Skin epidermis (tissue), 12 donors: ENCODE measurements around the gene CHKB.
"Not testable (repeated sequence)": the region's sequence is repeated elsewhere in the genome, so short reads cannot be mapped to it uniquely, and the experiment has no call there.

Experiments used
- H3K27ac ChIP-seq, 21 experiments: fragments of 200-600 bp; sonication (generic) in 11 of 21; one replicate each; pipeline ENCODE4 v1.5.0; 2020; ENCODE audit warnings: mild to moderate bottlenecking in 3 of 21, inconsistent platforms in 2 of 21, moderate library complexity in 2 of 21
- H3K4me3 ChIP-seq, 7 experiments: fragments of 200-600 bp; sonication (generic) in 2 of 7; one replicate each; pipeline ENCODE4 v1.5.0; 2020; ENCODE audit warnings: inconsistent platforms in 2 of 7, mild to moderate bottlenecking in 2 of 7, moderate library complexity in 1 of 7

Gene CHKB

DNA sequence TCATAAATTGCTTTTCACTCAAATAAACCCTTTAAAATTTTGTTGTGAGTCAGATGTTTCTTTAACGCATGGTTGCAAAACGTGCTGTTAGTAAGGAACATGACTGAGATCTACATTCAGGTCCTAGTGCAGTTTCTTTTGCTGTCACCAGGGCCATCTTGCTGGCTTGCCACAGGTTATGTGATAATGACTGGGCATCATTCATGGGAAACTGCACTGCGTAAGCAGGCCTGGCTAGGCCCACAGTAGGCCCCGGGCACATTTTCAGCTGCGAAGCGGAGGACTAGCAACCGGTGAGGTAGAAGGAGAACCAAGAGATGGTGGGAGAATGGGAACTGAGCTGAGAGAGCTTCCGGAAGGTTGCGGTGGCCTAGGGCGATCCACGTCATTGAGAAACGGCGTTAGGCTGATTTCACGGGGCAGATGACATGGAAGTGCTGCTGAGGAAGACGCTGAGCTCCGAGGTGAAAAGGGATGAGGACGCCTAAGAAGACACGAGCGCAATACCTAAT, 40.2 kb downstream of the CHKB start:
- Histone ChIP-seq H3K27ac (peak overlapping the region; percentile 15 to 100 (median 97)), H3K4me3 (no peak overlapping the region)

DNA sequence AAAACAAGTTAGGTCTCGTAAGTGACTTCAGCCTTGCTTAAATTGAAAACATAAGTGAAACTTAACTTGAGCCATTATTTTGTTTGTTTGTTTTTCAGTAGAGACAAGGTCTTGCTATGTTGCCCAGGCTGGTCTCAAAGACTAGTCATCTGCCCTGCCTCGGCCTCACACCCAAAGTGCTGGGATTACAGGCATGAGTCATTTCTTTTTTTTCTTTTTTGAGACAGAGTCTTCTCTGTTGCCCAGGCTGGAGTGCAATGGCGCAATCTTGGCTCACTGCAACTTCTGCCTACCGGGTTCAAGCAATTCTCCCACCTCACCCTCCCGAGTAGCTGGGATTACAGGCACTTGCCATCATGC, 41.0 kb downstream of the CHKB start:
- peak overlapping the region; percentile 82 to 100 (median 97) for H3K27ac ChIP-seq
- H3K4me3 ChIP-seq = not testable (repeated sequence)

DNA sequence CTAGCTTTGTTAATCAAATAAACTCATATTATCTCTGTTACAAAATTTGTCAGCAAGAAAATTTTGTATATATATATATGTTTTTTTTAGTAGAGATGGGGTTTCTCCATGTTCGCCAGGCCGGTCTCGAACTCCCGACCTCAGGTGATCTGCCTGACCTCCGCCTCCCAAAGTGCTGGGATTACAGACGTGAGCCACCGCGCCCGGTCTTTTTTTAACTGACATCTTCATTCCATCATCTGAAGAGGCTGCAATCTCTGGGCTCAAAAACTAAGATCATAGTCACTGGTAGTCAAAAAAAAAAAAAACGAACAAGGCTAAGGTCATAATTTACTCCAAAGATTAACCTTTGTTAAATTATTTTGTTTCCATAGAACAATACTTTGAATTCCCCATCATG, 42.3 kb downstream of the CHKB start:
- H3K27ac ChIP-seq = peak overlapping the region in 20 of 21 experiments; percentile 85 to 100 (median 97)
- H3K4me3 ChIP-seq = no peak overlapping the region

DNA sequence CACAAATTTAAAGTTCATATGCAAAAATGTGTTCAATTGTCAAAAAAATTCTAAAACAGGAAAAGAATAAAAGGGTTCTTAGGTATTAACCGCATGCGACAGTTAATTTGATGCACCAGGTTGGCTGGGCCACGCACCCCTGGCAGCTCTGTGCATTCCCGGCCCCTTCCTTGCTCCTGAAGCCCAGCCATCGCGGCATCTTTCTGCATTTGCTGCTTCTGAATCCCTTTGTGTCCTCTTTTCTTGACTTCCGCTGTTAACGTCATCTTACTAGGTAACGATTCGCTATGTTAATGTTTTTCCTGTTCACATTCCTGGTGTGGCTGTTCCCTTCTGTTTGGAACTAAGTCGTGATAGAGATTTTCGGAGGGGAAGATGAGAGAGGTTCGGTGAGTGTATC, 44.9 kb downstream of the CHKB start:
- H3K4me3 ChIP-seq = no peak overlapping the region
- H3K27ac ChIP-seq = peak overlapping the region in 20 of 21 experiments; percentile 85 to 100 (median 97)

DNA sequence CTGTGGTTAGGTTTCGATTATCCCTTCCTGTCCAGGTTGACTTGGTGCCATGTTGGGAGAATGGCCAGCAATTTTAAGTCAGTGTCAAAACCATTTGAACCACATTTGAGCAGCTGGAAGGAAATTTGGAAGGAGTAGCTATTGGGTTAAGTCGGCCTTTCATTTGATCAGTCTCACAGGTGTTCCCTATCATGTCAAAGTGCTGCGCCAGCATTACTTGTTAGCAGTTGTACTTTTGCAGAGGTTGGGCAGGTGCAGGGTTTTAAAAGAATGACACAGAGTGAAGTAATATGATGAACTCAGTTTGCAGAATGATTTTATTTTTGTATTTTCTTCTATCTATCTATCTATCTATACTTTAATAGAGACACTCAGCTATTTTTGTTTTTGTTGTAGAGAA, 46.4 kb downstream of the CHKB start:
- peak overlapping the region in 12 of 21 experiments; percentile 25 to 100 (median 97) for H3K27ac ChIP-seq
- H3K4me3 ChIP-seq = no peak overlapping the region

DNA sequence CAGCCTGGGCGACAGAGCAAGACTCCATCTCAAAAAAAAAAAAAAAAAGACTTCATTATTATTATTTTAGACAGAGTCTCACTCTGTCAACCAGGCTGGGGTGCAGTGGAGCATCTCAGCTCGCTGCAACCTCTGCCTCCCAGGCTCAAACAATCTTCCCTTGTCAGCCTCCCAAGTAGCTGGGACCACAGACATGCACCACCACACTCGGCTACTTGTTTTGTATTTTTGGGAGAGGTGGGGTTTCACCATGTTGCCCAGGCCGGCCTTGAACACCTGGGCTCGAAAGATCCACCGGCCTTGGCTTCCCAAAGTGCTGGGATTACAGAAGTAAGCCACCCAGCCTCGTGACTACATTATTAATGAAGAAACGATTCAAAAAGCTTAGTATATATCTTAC, 47.5 kb downstream of the CHKB start:
- no peak overlapping the region for H3K4me3 ChIP-seq
- peak overlapping the region in 9 of 21 experiments; percentile 15 to 100 (median 98) for H3K27ac ChIP-seq

DNA sequence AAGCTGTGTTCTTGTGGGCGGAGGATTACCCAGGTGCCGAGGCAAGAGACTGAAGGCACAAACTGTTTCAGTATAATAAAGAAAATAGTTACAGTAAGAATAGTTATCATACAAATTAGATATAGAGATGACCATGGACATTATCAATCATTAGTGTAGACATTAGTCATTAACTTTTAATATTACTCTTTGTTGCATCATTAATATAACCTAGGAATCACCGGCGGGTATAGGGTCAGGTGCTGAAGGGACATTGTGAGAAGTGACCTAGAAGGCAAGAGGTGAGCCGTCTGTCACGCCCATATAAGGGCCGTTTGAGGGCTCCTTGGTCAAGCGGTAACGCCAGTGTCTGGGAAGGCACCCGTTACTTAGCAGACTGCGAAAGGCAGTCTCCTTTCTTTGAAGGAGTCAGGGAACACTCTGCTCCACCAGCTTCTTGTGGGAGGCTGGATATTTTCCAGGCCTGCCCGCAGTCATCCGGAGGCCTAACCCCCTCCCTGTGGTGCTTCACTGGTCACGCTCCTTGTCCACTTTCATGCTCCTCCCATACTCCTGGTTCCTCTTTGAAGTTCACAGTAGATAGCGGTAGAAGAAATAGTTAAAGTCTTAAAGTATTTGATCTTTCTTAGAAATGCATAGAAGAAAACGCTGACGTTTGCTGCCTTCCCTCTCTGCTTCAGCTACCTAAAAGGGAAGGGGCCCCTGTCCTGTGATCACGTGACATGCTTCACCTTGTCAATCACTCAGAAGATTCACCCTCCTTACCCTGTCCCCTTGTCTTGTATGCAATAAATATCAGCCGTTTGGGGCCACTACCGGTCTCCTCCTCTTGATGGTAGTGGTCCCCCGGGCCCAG, 48.6 kb downstream of the CHKB start:
- peak overlapping the region in 19 of 21 experiments; percentile 27 to 100 (median 99) for H3K27ac ChIP-seq

DNA sequence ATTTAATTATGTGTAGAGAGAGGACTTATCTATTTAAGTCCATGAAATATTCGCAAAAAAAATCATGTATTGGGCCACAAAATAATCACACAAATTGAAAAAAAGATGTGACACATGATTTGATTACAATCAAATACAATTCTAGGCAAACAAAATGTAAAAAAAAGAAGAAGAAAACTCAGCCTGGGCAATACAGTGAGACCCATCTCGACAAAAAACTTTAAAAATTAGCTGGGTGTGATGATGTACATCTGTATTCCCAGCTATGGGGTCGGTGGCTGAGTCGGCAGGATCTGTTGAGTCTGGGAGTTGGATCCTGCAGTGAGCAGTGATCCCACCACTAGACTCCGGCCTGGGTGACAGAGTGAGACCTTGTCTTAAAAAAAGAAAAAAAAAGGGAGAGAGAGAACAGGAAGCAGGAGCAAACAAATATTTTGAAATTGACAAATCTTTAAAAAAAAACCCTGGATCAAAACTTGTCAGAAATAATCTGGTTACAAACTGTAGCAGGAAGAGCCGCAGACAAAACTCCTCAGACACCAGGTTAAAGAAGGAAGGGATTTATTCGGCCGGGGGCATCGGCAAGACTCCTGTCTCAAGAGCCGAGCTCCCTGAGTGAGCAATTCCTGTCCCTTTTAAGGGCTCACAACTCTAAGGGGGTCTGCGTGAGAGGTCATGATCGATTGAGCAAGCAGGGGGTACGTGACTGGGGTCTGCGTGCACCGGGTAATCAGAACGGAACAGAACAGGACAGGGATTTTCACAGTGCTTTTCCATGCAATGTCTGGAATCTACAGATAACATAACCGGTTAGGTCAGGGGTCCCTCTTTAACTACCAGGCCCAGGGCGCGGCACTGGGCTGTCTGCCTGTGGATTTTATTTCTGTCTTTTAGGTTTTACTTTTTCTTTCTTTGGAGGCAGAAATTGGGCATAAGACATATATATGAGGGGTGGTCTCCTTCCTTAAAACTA, 49.5 kb downstream of the CHKB start:
- peak overlapping the region in 4 of 7 experiments; percentile 64 to 84 (median 70) for H3K4me3 ChIP-seq
- peak overlapping the region; percentile 8 to 100 (median 99) for H3K27ac ChIP-seq

More for the DNA sequence above, 48.6 kb downstream of the CHKB start:
- H3K4me3 ChIP-seq = not testable (repeated sequence)

DNA sequence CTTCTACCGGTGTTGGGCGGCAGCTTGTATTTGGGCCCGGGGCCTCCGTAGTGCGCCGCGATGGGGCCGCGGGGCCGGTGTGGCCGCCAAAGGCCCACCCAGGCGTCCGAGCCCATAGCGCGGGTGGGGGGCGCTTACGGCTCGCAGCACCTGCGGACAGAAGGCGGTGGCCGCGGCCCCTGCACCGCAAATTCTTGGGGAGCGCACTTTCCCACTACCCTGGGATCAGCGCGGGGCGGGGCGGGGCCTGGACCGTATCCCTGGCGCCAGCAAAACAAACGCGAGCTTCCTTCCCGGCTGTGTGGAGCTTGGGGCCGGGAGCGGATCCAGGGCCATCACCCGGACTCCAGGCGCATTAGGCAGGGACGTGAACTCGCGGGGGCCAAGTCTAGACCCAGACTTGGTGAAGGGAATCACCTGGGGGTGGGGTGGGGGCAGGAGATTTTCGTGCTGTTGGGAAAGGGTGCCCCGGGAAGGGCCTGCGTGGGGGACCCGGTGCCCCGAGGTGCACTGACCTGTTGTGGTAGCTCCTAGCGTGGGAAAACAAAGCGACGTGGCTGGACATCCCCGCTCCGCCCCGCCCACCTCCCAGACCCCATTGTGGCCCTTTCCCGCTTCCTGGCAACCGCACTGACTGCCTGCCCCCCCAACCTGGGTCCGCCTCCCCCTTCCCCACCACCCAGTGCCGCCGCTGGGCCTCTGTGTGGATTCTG, 50.5 kb downstream of the CHKB start:
- peak overlapping the region; percentile 54 to 87 (median 67) for H3K4me3 ChIP-seq
- peak overlapping the region; percentile 91 to 100 (median 99) for H3K27ac ChIP-seq

DNA sequence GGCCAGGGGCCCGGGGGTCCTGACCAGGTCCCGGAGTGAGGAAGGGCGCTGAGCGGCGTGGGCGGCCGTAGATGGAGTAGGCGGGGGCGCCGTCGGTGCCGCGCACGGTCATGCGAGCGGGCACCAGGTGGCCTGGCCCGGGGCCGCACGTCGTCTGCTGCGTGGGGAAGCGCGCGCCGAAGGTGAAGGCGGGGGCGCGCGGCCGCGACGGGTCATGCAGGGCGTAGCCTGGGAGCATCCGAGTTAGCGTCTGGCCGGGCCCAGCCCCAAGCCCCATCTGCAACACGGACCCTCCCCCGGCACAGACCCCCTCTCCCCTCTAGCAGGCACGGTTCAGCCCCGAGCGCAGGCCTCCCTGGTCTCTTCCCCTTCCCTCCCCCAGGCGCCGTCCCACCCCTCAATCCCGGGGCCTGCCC, 51.1 kb downstream of the CHKB start:
- Histone ChIP-seq H3K4me3 (peak overlapping the region; percentile 54 to 87 (median 67)), H3K27ac (peak overlapping the region; percentile 91 to 100 (median 99))

DNA sequence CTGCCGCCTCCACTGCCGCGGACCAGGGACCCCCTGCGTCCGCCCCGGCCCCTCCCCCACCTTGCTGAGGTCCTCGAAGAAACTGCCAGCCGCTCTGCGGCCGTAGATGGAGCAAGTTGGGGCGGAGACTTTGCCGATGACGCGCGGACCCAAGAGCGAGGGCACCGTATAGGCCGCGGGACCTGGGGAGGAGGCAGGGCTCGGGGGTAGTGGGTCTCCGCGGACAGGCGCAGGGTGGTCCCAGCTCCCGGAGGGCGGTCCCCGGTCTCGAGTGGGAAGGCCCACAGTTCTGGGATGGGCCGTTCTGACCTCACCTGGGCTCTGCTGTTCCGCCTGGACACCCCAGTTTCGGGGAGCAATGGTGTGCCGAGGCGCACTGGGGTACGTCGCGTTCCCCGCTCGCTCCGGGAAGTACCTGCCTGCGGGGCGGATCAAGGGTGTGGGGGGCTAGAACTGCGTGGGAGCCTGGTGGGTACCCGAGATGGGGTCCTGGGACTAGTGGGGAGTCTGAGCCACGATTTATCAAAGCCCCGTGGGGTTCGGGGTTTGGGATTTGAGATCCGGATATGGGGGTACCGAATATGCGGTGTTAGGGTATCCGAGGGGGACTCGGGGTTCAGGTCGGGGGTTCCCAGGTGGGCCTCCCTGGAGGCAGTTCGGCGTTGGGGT, 51.6 kb downstream of the CHKB start:
- peak overlapping the region; percentile 91 to 100 (median 99) for H3K27ac ChIP-seq
- H3K4me3 ChIP-seq = peak overlapping the region; percentile 54 to 87 (median 67)

DNA sequence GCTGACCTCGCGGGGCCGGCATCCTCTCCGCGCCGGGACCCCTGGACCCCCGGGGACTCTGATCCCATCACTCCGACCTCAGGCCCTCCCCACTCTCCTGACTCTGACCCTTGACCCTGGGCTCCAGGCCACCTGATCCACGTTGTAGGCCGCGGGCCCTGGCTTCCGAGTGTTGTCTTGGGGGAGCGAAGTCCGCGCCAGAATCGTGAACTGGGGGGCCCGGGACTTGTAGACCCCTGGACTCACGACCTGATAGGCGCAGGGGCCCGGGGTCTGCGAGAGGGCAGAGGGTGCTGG, 52.1 kb downstream of the CHKB start:
- H3K4me3 ChIP-seq = peak overlapping the region; percentile 54 to 87 (median 67)
- peak overlapping the region; percentile 91 to 100 (median 99) for H3K27ac ChIP-seq

DNA sequence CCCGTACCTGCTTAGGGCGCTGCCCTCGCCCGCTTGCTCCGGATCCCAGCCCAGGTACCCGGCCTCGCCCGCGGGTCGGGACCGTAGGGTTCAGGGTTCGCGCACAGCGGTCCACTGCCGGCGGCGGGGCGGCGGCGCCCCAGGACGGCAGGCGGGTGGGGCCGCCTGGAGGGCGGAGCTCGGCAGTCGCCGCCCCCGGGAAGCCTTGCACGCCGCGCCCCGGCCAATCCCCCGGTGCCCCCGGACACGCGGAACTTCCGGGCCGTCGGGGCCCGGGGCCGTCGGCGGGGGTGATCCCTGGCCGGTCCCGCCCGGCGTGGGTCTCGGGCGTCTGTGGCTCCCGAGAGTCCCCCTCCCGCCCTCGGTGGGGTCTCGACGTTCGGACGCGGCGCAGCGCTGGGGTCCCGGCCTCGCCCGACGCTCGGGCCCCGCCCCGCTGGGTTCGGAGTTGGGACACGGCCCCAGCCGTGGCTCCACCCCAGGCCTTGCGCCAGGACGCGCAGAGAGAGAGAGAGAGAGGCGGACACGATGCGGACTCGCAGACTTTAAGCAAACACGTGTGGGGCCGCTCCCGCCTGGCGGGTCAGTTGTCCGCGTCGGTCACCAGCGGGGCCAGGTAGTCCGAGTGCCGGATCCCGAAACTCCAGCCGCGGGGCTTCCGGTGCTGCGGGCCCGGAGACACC, 52.6 kb downstream of the CHKB start, which contains the start of gene TYMP:
Gene TYMP, minus strand, starts transcription at position 116 of the 683 bp plus-strand sequence. CDS start 303 bp downstream, outside the sequence.
- H3K27ac ChIP-seq = peak within 1 kb of the TSS; percentile 91 to 100 (median 99)

DNA sequence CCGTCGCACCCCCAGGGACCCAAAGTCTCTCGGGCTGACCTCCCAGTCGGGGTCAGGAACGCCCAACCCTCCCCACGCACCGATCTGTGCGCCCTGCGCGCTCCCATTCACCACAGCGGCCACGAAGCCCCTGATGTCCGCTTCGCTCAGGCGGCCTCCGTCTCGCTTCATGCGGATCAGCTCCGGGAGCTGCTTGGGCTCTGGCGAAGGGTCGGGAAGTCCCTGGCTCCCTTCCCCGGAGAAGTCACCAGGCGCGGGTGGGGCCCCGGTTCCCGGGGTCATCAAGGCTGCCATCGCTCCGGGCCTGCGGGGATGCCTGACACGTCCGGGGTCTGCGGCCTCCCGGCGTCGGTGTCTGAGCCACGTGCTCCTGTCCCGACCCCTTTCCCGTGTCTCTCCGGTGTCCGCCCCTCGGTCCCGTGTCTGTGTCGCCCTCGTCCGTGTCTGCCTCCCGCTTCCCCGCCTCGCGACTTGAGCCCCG, 53.2 kb downstream of the CHKB start:
- peak overlapping the region; percentile 91 to 100 (median 99) for H3K27ac ChIP-seq

More for the DNA sequence above, 52.6 kb downstream of the CHKB start, which contains the start of gene TYMP:
- H3K4me3 ChIP-seq = peak within 1 kb of the TSS; percentile 54 to 87 (median 67)

More for the DNA sequence above, 53.2 kb downstream of the CHKB start:
- H3K4me3 ChIP-seq = peak overlapping the region; percentile 54 to 87 (median 67)
